ENCODE results near the gene TCERG1L.

The TCERG1L gene

GRCh38 chr10:131271195-131271880 lies 40.2 kb downstream of the TCERG1L start:
- DNase-seq (ENCODE audit: low read depth in 2 of 2): no peak

GRCh38 chr10:131270461-131271190 lies 40.9 kb downstream of the TCERG1L start:
- no peak for DNase-seq (ENCODE audit: low read depth in 2 of 2)

GRCh38 chr10:131269776-131270460 lies 41.6 kb downstream of the TCERG1L start:
- no peak for DNase-seq (ENCODE audit: low read depth in 2 of 2)

- DNase-seq (ENCODE audit: low read depth in 2 of 2): no peak
Observed at GRCh38 chr10:131267814-131268095, 43.8 kb downstream of the TCERG1L start.

- DNase-seq (ENCODE audit: low read depth in 2 of 2): no peak
Observed at GRCh38 chr10:131266936-131267813, 44.3 kb downstream of the TCERG1L start.

GRCh38 chr10:131264110-131264788 lies 47.3 kb downstream of the TCERG1L start:
- DNase-seq (ENCODE audit: low read depth in 2 of 2): no peak

- DNase-seq (ENCODE audit: low read depth in 2 of 2): no peak
Observed at GRCh38 chr10:131261890-131262475, 49.5 kb downstream of the TCERG1L start.

- DNase-seq (ENCODE audit: low read depth in 2 of 2): no peak
Observed at GRCh38 chr10:131260452-131261211, 50.9 kb downstream of the TCERG1L start.

GRCh38 chr10:131260031-131260430 lies 51.5 kb downstream of the TCERG1L start:
- no peak for DNase-seq (ENCODE audit: low read depth in 2 of 2)

GRCh38 chr10:131259535-131259934 lies 52.0 kb downstream of the TCERG1L start:
- DNase-seq (ENCODE audit: low read depth in 2 of 2): no peak

- no peak for DNase-seq (ENCODE audit: low read depth in 2 of 2)
Observed at GRCh38 chr10:131258256-131258655, 53.3 kb downstream of the TCERG1L start.

- DNase-seq (ENCODE audit: low read depth in 2 of 2): no peak
Observed at GRCh38 chr10:131257027-131257426, 54.5 kb downstream of the TCERG1L start.

- DNase-seq (ENCODE audit: low read depth in 2 of 2): no peak
Observed at GRCh38 chr10:131254859-131255252, 56.7 kb downstream of the TCERG1L start.

- no peak for DNase-seq (ENCODE audit: low read depth in 2 of 2)
Observed at GRCh38 chr10:131253931-131254858, 57.3 kb downstream of the TCERG1L start.

- DNase-seq (ENCODE audit: low read depth in 2 of 2): no peak
Observed at GRCh38 chr10:131252567-131253276, 58.8 kb downstream of the TCERG1L start.

- DNase-seq (ENCODE audit: low read depth in 2 of 2): no peak
Observed at GRCh38 chr10:131251146-131251541, 60.4 kb downstream of the TCERG1L start.

GRCh38 chr10:131250454-131251145 lies 60.9 kb downstream of the TCERG1L start:
- no peak for DNase-seq (ENCODE audit: low read depth in 2 of 2)

- DNase-seq (ENCODE audit: low read depth in 2 of 2): no peak
Observed at GRCh38 chr10:131249955-131250344, 61.6 kb downstream of the TCERG1L start.
